Tibial nerve (tissue), 4 donors: Measurements from ENCODE around the gene PRLR. TPM values are rescaled to one million over a fixed set of nuclear protein-coding genes. Genes with fewer than 3 reads are reported as not detected.
"Not testable (repeated sequence)": the region's sequence is repeated elsewhere in the genome, so short reads cannot be mapped to it uniquely, and the experiment has no call there.

Experiments
- DNase-seq, 2 donors: peaks; one replicate each; pipeline ENCODE4 v3.0.0-alpha.2; 2019; ENCODE audit warnings: low spot score in 2 of 2
- H3K27ac ChIP-seq, 4 donors: fragments of 200-600 bp; sonication (generic) in 3 of 4; one replicate each; pipeline ENCODE4 v1.5.1; 2017 to 2019; ENCODE audit warnings: mild to moderate bottlenecking in 1 of 4
- H3K27me3 ChIP-seq, 2 donors: fragments of 200-600 bp; sonication (generic) in 1 of 2; one replicate each; pipeline versions ENCODE4 v1.5.1 to v1.6.0; 2017 to 2019
- H3K36me3 ChIP-seq, 3 donors: fragments of 200-600 bp; sonication (generic); one replicate each; pipeline ENCODE4 v1.5.1; 2018 to 2019
- H3K4me1 ChIP-seq, 4 donors: fragments of 200-600 bp; sonication (generic) in 3 of 4; one replicate each; pipeline ENCODE4 v1.5.1; 2017 to 2019
- H3K4me3 ChIP-seq, 4 donors: fragments of 200-600 bp; sonication (generic) in 3 of 4; one replicate each; pipeline ENCODE4 v1.5.1; 2017 to 2019; ENCODE audit warnings: mild to moderate bottlenecking in 1 of 4, moderate library complexity in 1 of 4
- H3K9me3 ChIP-seq, 4 donors: fragments of 200-600 bp; sonication (generic) in 3 of 4; one replicate each; pipeline ENCODE4 v1.5.1; 2017 to 2019
- CTCF ChIP-seq, 5 experiments: fragments of 200-600 bp in 3 of 5; fragments of 450-650 bp in 2 of 5; sonication (generic) in 3 of 5; IDR thresholded peaks; one replicate each; pipeline ENCODE4 v1.5.1; 2016 to 2019; ENCODE audit warnings: antibody characterized with exemption in 5 of 5, mild to moderate bottlenecking in 3 of 5, moderate library complexity in 2 of 5
- EP300 ChIP-seq, 2 donors: sonication (generic); formaldehyde crosslinking; IDR thresholded peaks; one replicate each; pipeline ENCODE4 v1.6.1; 2017; ENCODE audit warnings: antibody characterized with exemption in 2 of 2, mild to moderate bottlenecking in 1 of 2
- POLR2A ChIP-seq, 2 donors: fragments of 450-650 bp; IDR thresholded peaks; one replicate each; pipeline ENCODE4 v1.6.1; 2017; ENCODE audit warnings: antibody characterized with exemption in 2 of 2, mild to moderate bottlenecking in 2 of 2, moderate library complexity in 2 of 2
- WGBS, 2 donors: methylation state at CpG; one replicate each; pipeline ENCODE4 v1.1.5; 2018; 5-methylcytosine and 5-hydroxymethylcytosine counted together
- total RNA-seq, 4 donors: library from RNA; depleted of rRNA; stranded (reverse); fragments of >200 nt; gene quantifications; one replicate each; pipeline ENCODE4 v1.1.0, GENCODE V29; 2016

The PRLR gene
- total RNA-seq, 4 donors from 2014 or later, result 0.84 to 5.3 (median 4.0) TPM

DNA sequence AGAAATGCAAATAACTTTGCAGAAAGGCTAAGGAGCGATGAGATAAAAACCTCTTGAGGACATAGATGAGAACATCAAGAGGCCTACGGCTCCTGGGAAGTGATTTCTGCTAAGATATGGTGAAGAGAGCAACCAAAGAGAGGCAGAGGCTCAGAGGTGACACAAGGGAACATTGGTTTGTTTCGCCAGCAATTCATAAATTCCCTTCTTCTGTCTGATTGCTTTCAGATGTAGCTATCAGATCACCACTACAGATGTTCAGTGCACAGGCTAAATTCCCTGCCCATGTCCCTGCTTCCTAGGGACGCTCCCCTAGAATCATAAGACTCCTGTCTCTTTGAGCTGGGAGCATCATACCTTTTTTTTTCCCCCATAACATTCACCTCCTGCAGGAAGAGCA is 193.8 kb downstream of the PRLR start:
- TF ChIP-seq EP300 (IDR thresholded peaks at IDR 0.05), result no peak
- TF ChIP-seq CTCF (IDR thresholded peaks at IDR 0.05), result no peak
- TF ChIP-seq POLR2A (IDR thresholded peaks at IDR 0.05), result no peak
- Histone ChIP-seq H3K36me3 (no peaks in the 10 kb centered on the region), H3K4me3 (no peak overlapping the region), H3K4me1 (no peaks in the 10 kb centered on the region), H3K9me3 (no peaks in the 10 kb centered on the region), H3K27ac (no peak overlapping the region), H3K27me3 (no peaks in the 10 kb centered on the region)
- no peak for DNase-seq
- 61 to 63% methylated on average over 4 of the region's 4 CpGs for WGBS, 2 donors

- not testable (repeated sequence) for H3K36me3 ChIP-seq, H3K4me3 ChIP-seq, H3K4me1 ChIP-seq, H3K27me3 ChIP-seq, DNase-seq, H3K9me3 ChIP-seq, H3K27ac ChIP-seq
- 68 to 70% methylated on average over 4 of the region's 4 CpGs for WGBS, 2 donors
These were observed 194.4 kb downstream of the PRLR start for GRCh38 chr5:35035929-35036328.

GRCh38 chr5:35035271-35035670 is 195.0 kb downstream of the PRLR start:
- Histone ChIP-seq H3K27ac (no peak overlapping the region), H3K4me3 (no peak overlapping the region), H3K27me3 (no peaks in the 10 kb centered on the region), H3K4me1 (no peaks in the 10 kb centered on the region), H3K9me3 (no peaks in the 10 kb centered on the region), H3K36me3 (no peaks in the 10 kb centered on the region)
- WGBS, 2 donors, result 73 to 85% methylated on average over 3 of the region's 3 CpGs
- TF ChIP-seq CTCF (IDR thresholded peaks at IDR 0.05) (no peak), POLR2A (IDR thresholded peaks at IDR 0.05) (no peak), EP300 (IDR thresholded peaks at IDR 0.05) (no peak)
- DNase-seq, result no peak

DNA sequence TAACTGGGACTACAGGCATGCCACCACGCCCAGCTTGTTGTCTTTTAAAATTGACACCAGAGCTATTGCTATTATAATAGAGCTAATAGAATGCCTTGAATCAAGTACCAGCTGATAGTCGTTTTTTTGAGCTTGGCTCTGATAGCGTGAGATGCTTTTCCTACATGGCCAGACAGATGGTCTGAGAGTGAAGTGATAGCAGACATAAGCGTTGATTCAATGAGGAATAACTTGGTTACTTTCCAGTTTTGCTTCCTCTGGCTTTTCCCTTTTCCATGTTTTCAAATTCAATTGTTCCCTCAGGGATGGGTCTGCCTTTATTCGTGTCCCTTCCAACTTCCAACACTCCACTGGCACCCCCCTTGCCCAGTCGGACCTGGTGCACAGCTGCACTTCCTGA is 197.9 kb downstream of the PRLR start:
- 70 to 75% methylated on average over 6 of the region's 6 CpGs for WGBS, 2 donors

DNA sequence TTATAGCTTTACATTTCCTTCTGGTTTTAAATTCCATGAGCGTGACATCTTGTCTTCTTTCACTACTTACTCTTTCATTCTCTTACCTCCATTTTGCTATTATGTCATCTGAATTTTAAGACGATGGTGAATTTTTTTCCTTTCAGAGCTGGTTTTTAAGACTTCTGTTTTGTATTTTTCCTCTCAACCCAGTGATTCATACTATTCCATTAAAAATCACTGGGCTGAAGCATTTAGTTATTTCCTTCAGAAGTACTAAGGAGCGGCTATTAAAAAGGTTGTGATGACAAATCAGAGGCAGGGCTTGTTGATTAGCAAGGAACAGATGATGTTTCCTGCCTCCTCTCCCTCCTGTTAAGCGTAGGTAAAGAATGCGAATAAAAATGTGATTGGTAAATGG is 199.0 kb downstream of the PRLR start:
- no peaks in the 10 kb centered on the region for H3K9me3 ChIP-seq
- H3K27ac ChIP-seq, result no peak overlapping the region
- WGBS, 2 donors, result 64 to 71% methylated on average over 5 of the region's 5 CpGs
- H3K27me3 ChIP-seq, result no peaks in the 10 kb centered on the region
- DNase-seq, result no peak
- no peaks in the 10 kb centered on the region for H3K36me3 ChIP-seq
- H3K4me3 ChIP-seq, result no peak overlapping the region
- no peak for TF ChIP-seq CTCF (IDR thresholded peaks at IDR 0.05)
- no peak for TF ChIP-seq EP300 (IDR thresholded peaks at IDR 0.05)
- TF ChIP-seq POLR2A (IDR thresholded peaks at IDR 0.05), result no peak
- no peaks in the 10 kb centered on the region for H3K4me1 ChIP-seq

More for the DNA sequence above, 197.9 kb downstream of the PRLR start:
- no peaks in the 10 kb centered on the region for H3K36me3 ChIP-seq
- no peaks in the 10 kb centered on the region for H3K9me3 ChIP-seq
- H3K4me3 ChIP-seq, result no peak overlapping the region
- H3K4me1 ChIP-seq, result no peaks in the 10 kb centered on the region
- no peak overlapping the region for H3K27ac ChIP-seq
- H3K27me3 ChIP-seq, result no peaks in the 10 kb centered on the region
- TF ChIP-seq CTCF (IDR thresholded peaks at IDR 0.05) (no peak), POLR2A (IDR thresholded peaks at IDR 0.05) (no peak), EP300 (IDR thresholded peaks at IDR 0.05) (no peak)
- no peak for DNase-seq

- H3K4me1 ChIP-seq, result no peaks in the 10 kb centered on the region
- no peaks in the 10 kb centered on the region for H3K27me3 ChIP-seq
- DNase-seq, result no peak
- H3K27ac ChIP-seq, result no peak overlapping the region
- no peaks in the 10 kb centered on the region for H3K36me3 ChIP-seq
- 81 to 82% methylated on average over 10 of the region's 10 CpGs for WGBS, 2 donors
- TF ChIP-seq EP300 (IDR thresholded peaks at IDR 0.05) (no peak), POLR2A (IDR thresholded peaks at IDR 0.05) (no peak), CTCF (IDR thresholded peaks at IDR 0.05) (no peak)
- no peaks in the 10 kb centered on the region for H3K9me3 ChIP-seq
- no peak overlapping the region for H3K4me3 ChIP-seq
These were observed 199.7 kb downstream of the PRLR start for GRCh38 chr5:35030426-35031100.
